Glutamatergic neuron (in vitro differentiated cells): ENCODE results near the gene TEX2. TPM values are rescaled to one million over a fixed set of nuclear protein-coding genes. Genes with fewer than 3 reads are reported as not detected.
"Not testable (repeated sequence)": the region's sequence is repeated elsewhere in the genome, so short reads cannot be mapped to it uniquely, and the experiment has no call there.

Source experiments
- DNase-seq: peaks from one replicate; pipeline ENCODE4 v3.0.0; 2022
- H3K27ac Mint-ChIP-seq: one replicate; pipeline ENCODE4 v1.8.0; 2020; ENCODE audit warnings: mild to moderate bottlenecking, mixed read lengths, inconsistent platforms; ENCODE audit not compliant: unreplicated experiment
- H3K27me3 Mint-ChIP-seq: one replicate; pipeline ENCODE4 v1.8.0; 2020; ENCODE audit warnings: mild to moderate bottlenecking, moderate library complexity, mixed read lengths, inconsistent platforms; ENCODE audit not compliant: unreplicated experiment
- H3K36me3 Mint-ChIP-seq: one replicate; pipeline ENCODE4 v1.8.0; 2020; ENCODE audit warnings: mild to moderate bottlenecking, mixed read lengths, inconsistent platforms; ENCODE audit not compliant: unreplicated experiment
- H3K4me1 Mint-ChIP-seq: one replicate; pipeline ENCODE4 v1.8.0; 2020; ENCODE audit warnings: mild to moderate bottlenecking, low read depth, mixed read lengths, inconsistent platforms; ENCODE audit not compliant: unreplicated experiment
- H3K4me3 Mint-ChIP-seq: one replicate; pipeline ENCODE4 v1.8.0; 2020; ENCODE audit warnings: mild to moderate bottlenecking, mixed read lengths, inconsistent platforms; ENCODE audit not compliant: unreplicated experiment
- H3K9me3 Mint-ChIP-seq: one replicate; pipeline ENCODE4 v1.8.0; 2020; ENCODE audit warnings: mild to moderate bottlenecking, moderate library complexity, mixed read lengths, inconsistent platforms; ENCODE audit not compliant: unreplicated experiment
- total RNA-seq: library from RNA; stranded (reverse); fragmentation: NEBNext Ultra II Directional; extraction: Animal tissue kit (Norgen Biotek cat#: 25700); gene quantifications from one replicate; pipeline ENCODE4 v1.2.1, GENCODE V29; 2021; ENCODE audit not compliant: unreplicated experiment
- TF ChIP-seq, protein P1 (sequence below): fragments of 200-600 bp; sonication (generic); IDR thresholded peaks from one replicate; pipeline ENCODE4 v1.5.0; 2021; ENCODE audit not compliant: partially characterized antibody, unreplicated experiment

TEX2 gene
- total RNA-seq, 1 donor from 2014 or later, result 11.7 TPM

DNA sequence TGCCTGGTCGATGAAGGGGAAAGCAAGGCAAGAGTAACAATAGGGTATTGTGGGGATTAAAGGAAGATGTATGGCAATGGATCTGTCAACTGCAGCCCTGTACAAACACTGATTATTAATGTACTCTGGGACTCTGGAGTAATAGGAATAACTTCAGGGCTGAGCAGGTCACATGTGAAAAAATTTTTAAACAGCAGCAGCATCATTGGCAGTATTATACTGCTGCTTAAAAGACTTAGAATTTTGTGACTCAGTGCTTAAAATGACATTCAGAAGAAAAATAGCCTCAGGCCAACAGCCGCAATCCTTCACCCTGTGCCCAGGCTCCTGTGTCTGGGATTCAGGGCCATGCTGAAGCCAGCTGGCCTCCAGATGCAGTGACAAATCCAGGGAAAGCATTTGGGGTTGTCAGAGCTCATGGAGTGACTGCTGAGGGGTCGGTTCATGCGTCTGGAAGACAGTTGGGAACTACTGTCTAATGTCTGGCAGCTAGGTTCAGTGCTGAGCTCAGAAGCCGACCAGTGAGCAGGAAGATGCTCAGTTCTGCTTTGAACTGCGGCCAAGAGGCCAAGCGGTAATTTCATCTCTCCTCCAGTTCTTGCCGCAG lies 22.2 kb downstream of the TEX2 start:
- H3K4me3 Mint-ChIP-seq, result peak overlapping the region; percentile 72
- no peaks in the 10 kb centered on the region for H3K9me3 Mint-ChIP-seq
- H3K36me3 Mint-ChIP-seq, result no peaks in the 10 kb centered on the region
- no peaks in the 10 kb centered on the region for H3K27me3 Mint-ChIP-seq
- TF ChIP-seq, protein P1, sequence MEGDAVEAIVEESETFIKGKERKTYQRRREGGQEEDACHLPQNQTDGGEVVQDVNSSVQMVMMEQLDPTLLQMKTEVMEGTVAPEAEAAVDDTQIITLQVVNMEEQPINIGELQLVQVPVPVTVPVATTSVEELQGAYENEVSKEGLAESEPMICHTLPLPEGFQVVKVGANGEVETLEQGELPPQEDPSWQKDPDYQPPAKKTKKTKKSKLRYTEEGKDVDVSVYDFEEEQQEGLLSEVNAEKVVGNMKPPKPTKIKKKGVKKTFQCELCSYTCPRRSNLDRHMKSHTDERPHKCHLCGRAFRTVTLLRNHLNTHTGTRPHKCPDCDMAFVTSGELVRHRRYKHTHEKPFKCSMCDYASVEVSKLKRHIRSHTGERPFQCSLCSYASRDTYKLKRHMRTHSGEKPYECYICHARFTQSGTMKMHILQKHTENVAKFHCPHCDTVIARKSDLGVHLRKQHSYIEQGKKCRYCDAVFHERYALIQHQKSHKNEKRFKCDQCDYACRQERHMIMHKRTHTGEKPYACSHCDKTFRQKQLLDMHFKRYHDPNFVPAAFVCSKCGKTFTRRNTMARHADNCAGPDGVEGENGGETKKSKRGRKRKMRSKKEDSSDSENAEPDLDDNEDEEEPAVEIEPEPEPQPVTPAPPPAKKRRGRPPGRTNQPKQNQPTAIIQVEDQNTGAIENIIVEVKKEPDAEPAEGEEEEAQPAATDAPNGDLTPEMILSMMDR, result no peak
- H3K27ac Mint-ChIP-seq, result no peak overlapping the region
- peaks cover 22% of the 10 kb centered on the region for H3K4me1 Mint-ChIP-seq
- no peak for DNase-seq

DNA sequence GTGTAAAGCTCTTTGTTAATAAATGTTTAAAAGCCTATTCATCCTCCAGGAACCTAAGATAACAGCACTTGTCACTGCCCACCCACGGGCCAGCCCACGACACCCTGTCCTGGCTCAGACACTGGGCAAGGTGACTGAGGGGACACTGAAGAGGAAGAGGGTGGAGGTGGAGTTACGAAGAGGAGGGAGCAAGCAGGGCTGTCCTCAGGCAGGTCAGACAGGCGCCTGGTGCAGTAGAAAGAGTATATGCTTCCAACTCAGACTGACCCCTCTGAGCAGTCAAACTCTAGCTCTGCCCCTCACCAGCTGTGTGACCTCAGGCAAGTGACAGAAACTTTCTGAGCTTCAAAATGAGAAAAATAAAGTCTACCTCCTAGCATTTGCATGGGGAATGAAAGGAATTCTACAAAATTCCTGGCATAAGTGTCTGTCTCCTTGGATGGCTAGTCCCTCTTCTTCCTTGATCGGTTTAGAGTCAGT lies 22.8 kb downstream of the TEX2 start:
- Mint-ChIP-seq H3K9me3 (no peaks in the 10 kb centered on the region), H3K36me3 (no peaks in the 10 kb centered on the region), H3K4me1 (peaks cover 22% of the 10 kb centered on the region), H3K27ac (no peak overlapping the region), H3K4me3 (peak overlapping the region; percentile 72), H3K27me3 (no peaks in the 10 kb centered on the region)
- TF ChIP-seq, protein P1, result no peak
- DNase-seq, result no peak

DNA sequence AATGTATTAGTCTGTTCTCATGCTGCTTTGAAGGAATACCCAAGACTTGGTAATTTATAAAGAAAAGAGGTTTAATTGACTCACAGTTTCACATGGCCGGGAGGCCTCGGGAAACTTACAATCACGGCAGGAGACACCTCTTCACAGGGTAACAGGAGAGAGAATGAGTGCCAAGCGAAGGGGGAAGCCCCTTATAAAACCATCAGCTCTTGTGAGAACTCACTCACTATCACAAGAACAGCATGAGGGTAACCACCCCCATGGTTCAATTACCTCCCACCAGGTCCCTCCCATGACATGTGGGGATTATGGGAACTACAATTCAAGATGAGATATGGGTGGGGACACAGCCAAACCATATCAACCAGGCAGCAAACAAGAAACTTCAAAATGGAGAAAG lies 24.6 kb downstream of the TEX2 start:
- H3K27me3 Mint-ChIP-seq, result not testable (repeated sequence)

DNA sequence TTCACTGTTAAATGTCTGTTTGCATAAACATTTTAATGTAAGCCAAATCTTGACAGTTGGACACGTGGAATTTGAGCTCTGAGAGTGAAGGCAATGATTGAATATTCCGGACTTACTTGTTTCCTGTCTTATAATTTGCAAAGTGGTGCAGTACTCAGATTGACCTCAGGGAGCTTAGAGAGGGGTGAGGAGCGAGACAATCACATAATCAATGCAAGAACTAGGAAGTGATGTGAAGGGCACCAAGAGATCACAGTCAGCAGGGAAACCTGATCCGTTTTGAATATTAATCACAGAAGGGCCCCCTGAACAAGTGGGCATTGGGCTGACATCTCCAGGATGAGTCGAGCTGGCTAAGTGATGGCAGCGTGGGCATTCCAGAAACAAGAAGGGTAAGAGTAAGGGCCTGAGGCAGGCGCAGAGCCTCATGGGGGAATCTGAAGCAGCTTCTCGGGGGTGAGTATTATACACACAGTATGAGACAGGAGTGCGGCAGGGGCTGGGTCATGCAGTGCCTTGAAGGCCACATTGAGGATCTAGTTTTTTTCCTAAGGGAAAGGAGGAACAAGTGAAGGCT lies 26.1 kb downstream of the TEX2 start:
- no peaks in the 10 kb centered on the region for H3K36me3 Mint-ChIP-seq
- H3K9me3 Mint-ChIP-seq, result no peaks in the 10 kb centered on the region
- H3K27ac Mint-ChIP-seq, result no peak overlapping the region
- H3K4me3 Mint-ChIP-seq, result no peak overlapping the region
- peaks cover 18% of the 10 kb centered on the region for H3K4me1 Mint-ChIP-seq
- no peak for DNase-seq
- TF ChIP-seq, protein P1, result peak; percentile 69
- H3K27me3 Mint-ChIP-seq, result no peaks in the 10 kb centered on the region

More for the DNA sequence above, 24.6 kb downstream of the TEX2 start:
- peaks cover 22% of the 10 kb centered on the region for H3K4me1 Mint-ChIP-seq
- H3K4me3 Mint-ChIP-seq, H3K36me3 Mint-ChIP-seq, H3K9me3 Mint-ChIP-seq, DNase-seq, H3K27ac Mint-ChIP-seq: not testable (repeated sequence)

DNA sequence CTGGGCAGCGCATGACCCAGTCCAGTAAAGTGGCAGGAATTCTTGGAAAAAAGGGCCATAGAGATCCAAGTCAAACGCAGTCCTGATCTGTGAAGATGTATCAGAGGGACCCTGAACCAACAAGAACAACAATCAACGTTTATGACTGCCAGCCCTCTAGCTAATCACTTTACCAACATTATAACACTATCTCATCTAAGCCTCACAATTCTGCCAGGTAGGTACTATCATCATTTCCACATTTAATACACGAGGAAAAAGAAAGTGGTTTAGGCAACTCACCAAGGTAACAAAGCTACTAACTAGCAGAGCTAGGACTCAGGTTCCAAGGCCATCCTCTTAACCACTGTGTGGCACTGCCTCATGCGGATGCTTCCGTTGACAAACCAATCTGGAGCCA lies 28.1 kb downstream of the TEX2 start:
- Mint-ChIP-seq H3K4me1 (peaks cover 9% of the 10 kb centered on the region), H3K27me3 (no peaks in the 10 kb centered on the region), H3K4me3 (no peak overlapping the region), H3K27ac (no peak overlapping the region), H3K9me3 (no peaks in the 10 kb centered on the region), H3K36me3 (no peaks in the 10 kb centered on the region)
- TF ChIP-seq, protein P1, result no peak
- DNase-seq, result no peak
